HG02970 (cell line): ENCODE data around the gene SLC24A2.
"Not testable (repeated sequence)": the region's sequence is repeated elsewhere in the genome, so short reads cannot be mapped to it uniquely, and the experiment has no call there.

Experiments
- ATAC-seq: cut with Tn5 transposase; IDR thresholded peaks from one replicate; pipeline ENCODE4 v1.9.1; 2021; ENCODE audit warnings: mild to moderate bottlenecking, moderate library complexity, moderate number of reproducible peaks; ENCODE audit not compliant: unreplicated experiment, low FRiP score

Gene SLC24A2

GRCh38 chr9:19788614-19789271 is at the start of gene SLC24A2:
TSS of gene SLC24A2 (minus strand) at chr9:19789037.
- no peak for ATAC-seq

- ATAC-seq, result not testable (repeated sequence)
Observed at GRCh38 chr9:19833331-19833730, 44.5 kb upstream of the SLC24A2 start.

GRCh38 chr9:19830796-19831195 is 42.0 kb upstream of the SLC24A2 start:
- ATAC-seq, result no peak

GRCh38 chr9:19828576-19829109 is 39.8 kb upstream of the SLC24A2 start:
- ATAC-seq, result no peak

GRCh38 chr9:19816769-19817168 is 27.9 kb upstream of the SLC24A2 start:
- no peak for ATAC-seq

- no peak for ATAC-seq
Observed at GRCh38 chr9:19812194-19812593, 23.4 kb upstream of the SLC24A2 start.

- ATAC-seq, result no peak
Observed at GRCh38 chr9:19809422-19810269, 20.8 kb upstream of the SLC24A2 start.

- ATAC-seq, result no peak
Observed at GRCh38 chr9:19807182-19807892, 18.5 kb upstream of the SLC24A2 start.

- ATAC-seq, result no peak
Observed at GRCh38 chr9:19804431-19804830, 15.6 kb upstream of the SLC24A2 start.

GRCh38 chr9:19800884-19801283 is 12.0 kb upstream of the SLC24A2 start:
- ATAC-seq, result no peak

GRCh38 chr9:19799784-19800183 is 10.9 kb upstream of the SLC24A2 start:
- ATAC-seq, result no peak

- ATAC-seq, result no peak
Observed at GRCh38 chr9:19788152-19788551, 685 bp downstream of the SLC24A2 start.

GRCh38 chr9:19787672-19788071 is 1.2 kb downstream of the SLC24A2 start:
- ATAC-seq, result no peak

- ATAC-seq, result no peak
Observed at GRCh38 chr9:19785230-19785629, 3.6 kb downstream of the SLC24A2 start.

- ATAC-seq, result no peak
Observed at GRCh38 chr9:19784136-19784535, 4.7 kb downstream of the SLC24A2 start.

GRCh38 chr9:19783500-19783899 is 5.3 kb downstream of the SLC24A2 start:
- no peak for ATAC-seq

GRCh38 chr9:19782005-19782404 is 6.8 kb downstream of the SLC24A2 start:
- no peak for ATAC-seq

- no peak for ATAC-seq
Observed at GRCh38 chr9:19781240-19781639, 7.6 kb downstream of the SLC24A2 start.

- ATAC-seq, result no peak
Observed at GRCh38 chr9:19771446-19771845, 17.4 kb downstream of the SLC24A2 start.

GRCh38 chr9:19770973-19771372 is 17.9 kb downstream of the SLC24A2 start:
- no peak for ATAC-seq

GRCh38 chr9:19769213-19769612 is 19.6 kb downstream of the SLC24A2 start:
- no peak for ATAC-seq
